ENCODE data around the gene IFFO2. TPM values are rescaled to one million over a fixed set of nuclear protein-coding genes. Genes with fewer than 3 reads are reported as not detected.
A peak's percentile ranks its signal among the peaks of the same experiment; 100 is the strongest.

The IFFO2 gene
- total RNA-seq, 1 donor from 2014 or later, result 9.8 TPM

DNA sequence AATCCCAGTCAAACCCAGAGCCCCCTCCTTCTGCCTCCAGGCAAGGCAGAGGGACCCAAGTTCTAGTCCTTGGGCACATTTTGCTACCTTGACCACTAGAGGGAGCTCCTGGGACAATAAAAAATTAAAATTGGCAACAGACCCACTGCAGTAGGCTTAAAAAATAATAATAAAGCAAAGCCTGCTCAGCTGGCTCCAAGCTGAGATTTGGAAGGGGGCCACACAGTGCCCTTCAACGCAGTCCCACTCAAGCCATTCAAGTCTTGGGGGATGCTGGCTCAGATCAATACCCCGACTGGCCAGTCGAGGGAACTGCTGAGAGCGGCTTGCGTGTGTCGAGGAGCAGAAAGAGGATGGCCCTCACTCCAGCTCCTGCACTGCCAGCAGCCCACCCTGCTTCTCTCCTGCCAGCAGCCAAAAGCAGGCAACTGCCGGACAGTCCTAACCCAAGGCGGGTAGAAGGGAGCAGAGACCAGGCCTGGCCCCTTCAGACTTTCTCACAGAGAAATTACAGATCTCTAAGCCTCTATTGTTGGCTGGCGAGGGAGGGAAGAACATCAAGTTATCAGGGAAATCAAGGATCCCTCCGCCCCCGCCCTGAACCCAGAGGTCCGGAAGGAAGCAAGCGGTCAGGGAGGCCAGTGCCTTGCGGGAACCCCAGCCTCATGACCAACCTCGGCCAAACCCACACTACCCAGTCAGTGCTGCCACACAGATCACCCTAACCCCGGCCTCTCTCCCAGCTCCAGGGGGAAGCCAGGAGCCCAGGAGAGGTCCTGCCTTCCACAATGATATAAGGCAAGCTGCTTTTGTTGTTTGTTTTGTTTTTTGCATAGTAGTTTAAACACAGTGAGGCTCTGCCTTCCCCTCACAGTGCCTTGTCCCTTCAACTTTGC is 49.2 kb downstream of the IFFO2 start:
- no peaks in the 10 kb centered on the region for H3K9me3 ChIP-seq
- H3K4me3 ChIP-seq, result peak overlapping the region; percentile 11
- H3K36me3 ChIP-seq, result peaks cover 46% of the 10 kb centered on the region
- peaks cover 41% of the 10 kb centered on the region for H3K4me1 ChIP-seq
- peak overlapping the region; percentile 78 for H3K27ac ChIP-seq
- peak; percentile 37 to 40 for ATAC-seq
- intact Hi-C loops (cut with DNase I), result loop anchor here (10.0 kb wide), 1 partner anchor 58 kb away; no protein-coding TSS in a partner anchor
- DNase-seq, result peak; percentile 73
- TF ChIP-seq, protein P1, sequence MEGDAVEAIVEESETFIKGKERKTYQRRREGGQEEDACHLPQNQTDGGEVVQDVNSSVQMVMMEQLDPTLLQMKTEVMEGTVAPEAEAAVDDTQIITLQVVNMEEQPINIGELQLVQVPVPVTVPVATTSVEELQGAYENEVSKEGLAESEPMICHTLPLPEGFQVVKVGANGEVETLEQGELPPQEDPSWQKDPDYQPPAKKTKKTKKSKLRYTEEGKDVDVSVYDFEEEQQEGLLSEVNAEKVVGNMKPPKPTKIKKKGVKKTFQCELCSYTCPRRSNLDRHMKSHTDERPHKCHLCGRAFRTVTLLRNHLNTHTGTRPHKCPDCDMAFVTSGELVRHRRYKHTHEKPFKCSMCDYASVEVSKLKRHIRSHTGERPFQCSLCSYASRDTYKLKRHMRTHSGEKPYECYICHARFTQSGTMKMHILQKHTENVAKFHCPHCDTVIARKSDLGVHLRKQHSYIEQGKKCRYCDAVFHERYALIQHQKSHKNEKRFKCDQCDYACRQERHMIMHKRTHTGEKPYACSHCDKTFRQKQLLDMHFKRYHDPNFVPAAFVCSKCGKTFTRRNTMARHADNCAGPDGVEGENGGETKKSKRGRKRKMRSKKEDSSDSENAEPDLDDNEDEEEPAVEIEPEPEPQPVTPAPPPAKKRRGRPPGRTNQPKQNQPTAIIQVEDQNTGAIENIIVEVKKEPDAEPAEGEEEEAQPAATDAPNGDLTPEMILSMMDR (IDR thresholded peaks at IDR 0.05), result peak; percentile 80
- no peaks in the 10 kb centered on the region for H3K27me3 ChIP-seq (ENCODE audit: low read depth)

DNA sequence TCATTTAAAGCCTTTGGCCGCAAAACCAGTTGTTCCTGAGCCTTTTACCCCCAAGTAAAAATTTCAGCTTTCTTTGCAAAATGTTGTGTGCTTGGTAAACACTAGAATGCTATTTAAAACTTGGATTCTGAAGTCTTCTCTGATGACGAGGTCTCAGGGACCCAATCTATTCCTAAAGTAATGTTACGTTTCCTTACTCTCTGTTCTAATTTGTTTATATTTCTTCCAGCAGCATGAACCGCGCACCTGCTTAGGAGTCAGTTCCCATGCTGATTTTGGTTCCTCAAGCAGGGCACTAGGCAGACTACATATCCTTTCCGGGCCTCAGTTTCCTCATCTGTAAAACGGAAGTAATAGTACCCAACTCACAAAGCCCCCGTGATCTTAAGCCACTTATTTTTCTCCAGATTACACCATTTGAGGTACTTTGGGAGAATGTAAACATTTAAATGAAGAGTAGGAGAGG is 53.2 kb downstream of the IFFO2 start:
- peak overlapping the region; percentile 93 for H3K27ac ChIP-seq
- intact Hi-C loops (cut with DNase I), result loop anchor here (10.0 kb wide), 1 partner anchor 61 kb away; no protein-coding TSS in a partner anchor
- no peak for ATAC-seq

DNA sequence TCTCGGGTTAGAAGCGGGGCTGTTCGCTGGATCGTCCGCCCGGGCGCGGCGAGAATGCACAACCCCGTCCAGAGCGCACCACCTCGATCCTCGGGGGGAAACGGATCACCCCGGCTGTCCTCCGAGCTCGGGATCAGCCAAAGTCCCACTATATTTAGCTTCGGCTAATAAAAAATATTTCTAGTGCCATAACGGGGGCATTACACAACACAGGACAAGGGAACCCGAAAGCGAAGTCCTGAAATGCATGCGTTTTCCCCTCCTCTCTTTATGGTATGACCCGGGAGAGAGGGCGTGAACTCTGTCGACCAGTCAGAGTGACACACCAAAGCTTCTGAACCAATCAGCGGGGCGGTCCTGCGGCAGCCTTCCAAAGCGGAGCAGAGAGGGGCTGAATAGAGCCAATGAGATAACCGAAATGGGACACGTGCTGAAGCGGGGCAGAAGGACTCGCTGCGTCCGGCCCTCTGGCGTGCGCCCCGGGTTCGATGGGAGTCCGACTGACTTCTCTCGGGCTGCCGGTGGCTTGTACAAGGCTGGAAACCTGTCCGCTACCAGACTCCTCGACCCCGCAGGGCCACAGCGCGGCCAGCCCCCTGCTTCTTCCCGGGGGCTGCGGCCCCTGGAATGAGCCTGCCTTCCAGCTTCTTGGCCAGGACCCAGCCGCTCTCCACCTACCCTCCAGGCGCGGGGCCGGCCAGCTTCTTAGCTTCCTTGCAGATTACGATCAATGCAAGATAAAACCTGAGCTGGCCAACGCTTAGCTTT is 53.8 kb downstream of the IFFO2 start, which contains the start of gene ALDH4A1:
Gene ALDH4A1, minus strand, starts transcription at position 33 of the 768 bp plus-strand sequence. Its CDS starts 32 bp downstream, at position 1.
- Histone ChIP-seq H3K36me3 (peaks cover 3% of the 10 kb centered on the region), H3K9me3 (no peaks in the 10 kb centered on the region), H3K27me3 (ENCODE audit: low read depth) (no peaks in the 10 kb centered on the region), H3K27ac (peak within 1 kb of the TSS; percentile 93), H3K4me3 (peak within 1 kb of the TSS; percentile 89), H3K4me1 (peaks cover 34% of the 10 kb centered on the region)
- TF ChIP-seq, protein P1 (IDR thresholded peaks at IDR 0.05), result no peak
- DNase-seq, result peak; percentile 97
- intact Hi-C loops (cut with DNase I), result loop anchor here (10.0 kb wide), 1 partner anchor 62 kb away; no protein-coding TSS in a partner anchor
- ATAC-seq, result peak; percentile 97 to 98

More for the DNA sequence above, 53.2 kb downstream of the IFFO2 start:
- Histone ChIP-seq H3K4me3 (peak overlapping the region; percentile 89), H3K27me3 (ENCODE audit: low read depth) (no peaks in the 10 kb centered on the region), H3K36me3 (peaks cover 9% of the 10 kb centered on the region), H3K4me1 (peaks cover 40% of the 10 kb centered on the region), H3K9me3 (no peaks in the 10 kb centered on the region)
- DNase-seq, result no peak
- TF ChIP-seq, protein P1 (IDR thresholded peaks at IDR 0.05), result no peak

DNA sequence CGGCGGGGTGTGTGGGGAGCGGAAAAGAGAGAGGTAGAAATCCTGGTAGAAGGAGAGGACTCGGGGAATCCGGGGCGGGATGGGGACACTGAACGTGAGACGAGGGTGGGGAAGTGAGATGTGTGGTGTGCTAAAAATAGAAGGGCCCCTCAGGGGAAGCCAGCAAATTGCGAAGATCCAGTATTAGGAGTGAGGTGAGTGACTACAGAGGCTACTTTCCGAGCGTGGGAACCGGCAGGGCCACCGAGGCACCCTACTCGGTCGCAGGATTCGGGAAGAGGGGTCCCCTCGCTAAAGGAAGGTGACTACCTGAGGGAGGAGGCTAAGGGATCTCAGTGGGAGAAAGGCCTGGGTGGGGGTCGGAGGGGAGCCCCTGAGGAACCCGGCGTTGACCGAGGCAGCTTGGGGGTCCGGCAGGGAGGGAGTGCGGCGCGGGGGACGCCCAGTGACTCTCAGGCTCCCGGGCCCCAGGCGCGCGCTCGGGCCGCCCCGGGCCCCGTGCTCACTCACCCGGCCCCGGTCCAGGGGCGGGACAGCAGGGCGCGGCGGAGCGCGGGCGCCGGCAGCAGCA is 54.4 kb downstream of the IFFO2 start:
- Histone ChIP-seq H3K4me1 (peaks cover 27% of the 10 kb centered on the region), H3K36me3 (peaks cover 4% of the 10 kb centered on the region), H3K27ac (peak overlapping the region; percentile 93), H3K27me3 (ENCODE audit: low read depth) (no peaks in the 10 kb centered on the region), H3K4me3 (peak overlapping the region; percentile 89), H3K9me3 (no peaks in the 10 kb centered on the region)
- ATAC-seq, result peak in 1 of 2 donors; percentile 1
- TF ChIP-seq, protein P1 (IDR thresholded peaks at IDR 0.05), result no peak
- DNase-seq, result no peak
- intact Hi-C loops (cut with DNase I), result loop anchor here (10.0 kb wide), 1 partner anchor 63 kb away; no protein-coding TSS in a partner anchor

Data from lower lobe of right lung (tissue), 2 donors.